GM12892 (cell line): ENCODE data around the gene LRP8.

Experiments
- POLR2AphosphoS5 ChIP-seq: IDR thresholded peaks from 2 replicates; pipeline ENCODE4 v1.6.1; 2011; ENCODE audit warnings: low read depth, low read length, control low read depth
- TAF1 ChIP-seq: IDR thresholded peaks from 2 replicates; pipeline ENCODE4 v1.6.1; 2011; ENCODE audit warnings: low read depth, mild to moderate bottlenecking, control low read depth, low read length, borderline replicate concordance

- TF ChIP-seq POLR2AphosphoS5, result no peak
- TF ChIP-seq TAF1, result no peak
These were observed 53.2 kb downstream of the LRP8 start for GRCh38 chr1:53274541-53275185.
